ENCODE results near the gene COASY. TPM values are rescaled to one million over a fixed set of nuclear protein-coding genes. Genes with fewer than 3 reads are reported as not detected.
A peak's percentile ranks its signal among the peaks of the same experiment; 100 is the strongest.

Gene COASY
- total RNA-seq, 3 donors from 2014 or later: 74.5 to 98.7 (median 87.8) TPM

DNA sequence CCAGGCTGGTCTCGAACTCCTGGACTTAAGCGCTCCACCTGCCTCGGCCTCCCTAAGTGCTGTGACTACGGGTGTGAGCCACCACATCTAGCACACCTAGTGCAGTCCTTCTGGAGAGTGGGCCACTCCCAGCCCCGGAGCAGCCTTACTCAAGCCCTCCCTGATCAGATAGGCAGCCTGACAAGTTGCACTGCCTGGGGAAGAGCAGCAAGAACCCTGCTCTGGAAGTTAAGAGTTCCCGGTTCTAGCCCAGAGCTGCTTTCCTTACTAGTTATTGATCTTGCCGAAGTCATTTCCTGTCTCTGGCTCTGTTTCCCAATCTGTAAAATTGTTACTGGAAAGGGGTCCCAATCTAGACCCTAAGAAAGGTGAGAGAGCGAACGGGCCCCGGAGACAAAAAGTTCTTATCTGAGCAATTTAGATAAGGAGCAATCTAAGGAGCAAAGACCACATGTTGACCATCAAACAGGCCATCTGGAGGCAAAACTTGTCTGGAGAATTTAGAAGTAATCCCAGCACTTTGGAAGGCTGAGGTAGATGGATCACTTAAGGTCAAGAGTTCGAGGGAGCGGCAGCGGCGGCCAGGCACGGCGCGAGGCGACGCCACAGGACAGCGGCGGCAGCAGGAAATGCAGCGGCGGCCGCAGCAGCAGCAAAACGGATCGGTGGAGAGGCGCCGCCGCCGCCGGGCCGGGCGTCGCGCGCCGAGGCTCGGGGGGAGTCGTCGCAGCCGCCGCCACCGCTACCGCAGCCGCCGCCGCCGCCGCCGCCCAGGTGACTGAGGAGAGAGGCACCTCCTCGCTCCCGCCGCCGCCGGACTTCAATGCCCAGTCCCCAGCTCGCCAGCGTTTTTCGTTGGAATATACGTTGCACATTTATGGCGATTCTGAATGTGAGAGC, 30.2 kb upstream of the COASY start:
- TF ChIP-seq, protein P1, sequence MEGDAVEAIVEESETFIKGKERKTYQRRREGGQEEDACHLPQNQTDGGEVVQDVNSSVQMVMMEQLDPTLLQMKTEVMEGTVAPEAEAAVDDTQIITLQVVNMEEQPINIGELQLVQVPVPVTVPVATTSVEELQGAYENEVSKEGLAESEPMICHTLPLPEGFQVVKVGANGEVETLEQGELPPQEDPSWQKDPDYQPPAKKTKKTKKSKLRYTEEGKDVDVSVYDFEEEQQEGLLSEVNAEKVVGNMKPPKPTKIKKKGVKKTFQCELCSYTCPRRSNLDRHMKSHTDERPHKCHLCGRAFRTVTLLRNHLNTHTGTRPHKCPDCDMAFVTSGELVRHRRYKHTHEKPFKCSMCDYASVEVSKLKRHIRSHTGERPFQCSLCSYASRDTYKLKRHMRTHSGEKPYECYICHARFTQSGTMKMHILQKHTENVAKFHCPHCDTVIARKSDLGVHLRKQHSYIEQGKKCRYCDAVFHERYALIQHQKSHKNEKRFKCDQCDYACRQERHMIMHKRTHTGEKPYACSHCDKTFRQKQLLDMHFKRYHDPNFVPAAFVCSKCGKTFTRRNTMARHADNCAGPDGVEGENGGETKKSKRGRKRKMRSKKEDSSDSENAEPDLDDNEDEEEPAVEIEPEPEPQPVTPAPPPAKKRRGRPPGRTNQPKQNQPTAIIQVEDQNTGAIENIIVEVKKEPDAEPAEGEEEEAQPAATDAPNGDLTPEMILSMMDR (IDR thresholded peaks at IDR 0.05): peak; percentile 31
- DNase-seq: peak; percentile 76 to 84 (median 83)
- H3K36me3 ChIP-seq (ENCODE audit: low read depth): no peaks in the 10 kb centered on the region
- H3K9me3 ChIP-seq: no peaks in the 10 kb centered on the region
- H3K4me3 ChIP-seq: no peak overlapping the region
- intact Hi-C loops (cut with DNase I, micrococcal nuclease): no loop called here
- ATAC-seq: peak; percentile 59
- peaks cover 21% of the 10 kb centered on the region for H3K4me1 ChIP-seq (ENCODE audit: low read depth)

DNA sequence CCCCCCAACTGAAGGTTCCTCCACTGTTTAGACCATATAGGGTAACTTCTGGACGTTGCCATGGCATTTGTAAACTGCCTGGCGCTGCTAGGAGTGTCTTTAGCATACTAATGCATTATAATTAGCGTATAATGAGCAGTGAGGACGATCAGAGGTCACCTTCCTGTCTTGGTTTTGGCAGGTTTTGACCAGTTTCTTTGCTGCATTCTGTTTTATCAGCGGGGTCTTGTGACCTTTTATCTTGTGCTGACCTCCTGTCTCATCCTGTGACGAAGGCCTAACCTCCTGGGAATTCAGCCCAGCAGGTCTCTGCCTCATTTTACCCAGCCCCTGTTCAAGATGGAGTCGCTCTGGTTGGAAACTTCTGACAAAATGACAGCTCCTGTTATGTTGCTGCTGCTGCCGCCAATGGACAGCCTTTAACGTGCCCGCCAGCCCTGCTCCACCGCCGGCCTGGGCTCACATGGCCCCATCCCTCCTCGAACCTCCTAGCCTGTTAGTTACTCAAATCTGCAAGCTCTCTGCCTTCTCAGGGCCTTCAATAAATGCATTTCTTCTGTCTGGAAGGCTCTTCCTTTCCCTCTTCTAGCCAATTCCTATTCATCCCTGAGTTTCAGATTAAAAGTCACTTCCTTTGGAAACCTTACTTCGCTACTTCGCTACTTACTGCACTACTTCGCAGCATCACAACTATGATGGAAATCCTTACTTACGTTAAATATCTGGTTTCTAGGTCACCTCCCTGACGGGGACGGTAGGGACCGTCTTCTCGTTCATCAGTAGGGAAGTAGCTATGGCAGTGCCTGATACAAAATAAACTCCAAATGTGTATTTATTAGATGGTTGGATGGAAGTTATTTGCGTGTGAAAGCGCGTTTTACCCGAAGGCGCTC, 26.5 kb upstream of the COASY start:
- peak; percentile 0 for ATAC-seq
- peak overlapping the region; percentile 72 for H3K4me3 ChIP-seq
- TF ChIP-seq, protein P1 (IDR thresholded peaks at IDR 0.05): no peak
- H3K4me1 ChIP-seq (ENCODE audit: low read depth): peaks cover 23% of the 10 kb centered on the region
- intact Hi-C loops (cut with DNase I, micrococcal nuclease): no loop called here
- no peaks in the 10 kb centered on the region for H3K9me3 ChIP-seq
- H3K36me3 ChIP-seq (ENCODE audit: low read depth): no peaks in the 10 kb centered on the region
- DNase-seq: peak in 1 of 3 donors; percentile 56

DNA sequence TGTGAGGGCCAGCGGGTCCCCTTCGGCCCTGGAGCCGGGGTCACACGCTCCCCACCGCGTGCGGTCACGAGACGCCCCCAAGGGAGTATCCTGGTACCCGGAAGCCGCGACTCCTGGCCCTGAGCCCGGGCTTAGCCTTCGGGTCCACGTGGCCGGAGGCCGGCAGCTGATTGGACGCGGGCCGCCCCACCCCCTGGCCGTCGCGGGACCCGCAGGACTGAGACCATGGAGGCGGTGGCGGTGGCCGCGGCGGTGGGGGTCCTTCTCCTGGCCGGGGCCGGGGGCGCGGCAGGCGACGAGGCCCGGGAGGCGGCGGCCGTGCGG, 25.9 kb upstream of the COASY start, which contains the start of gene NAGLU:
NAGLU (plus strand) TSS at position 194 of the 324 bp plus-strand sequence; CDS start at position 226, 32 bp downstream.
- H3K4me1 ChIP-seq (ENCODE audit: low read depth): peaks cover 21% of the 10 kb centered on the region
- peak within 1 kb of the TSS; percentile 72 for H3K4me3 ChIP-seq
- no peaks in the 10 kb centered on the region for H3K9me3 ChIP-seq
- TF ChIP-seq, protein P1 (IDR thresholded peaks at IDR 0.05): no peak
- DNase-seq (peak; percentile 98 to 99 (median 98)), ATAC-seq (peak; percentile 87)
- intact Hi-C loops (cut with DNase I, micrococcal nuclease): no loop called here
- no peaks in the 10 kb centered on the region for H3K36me3 ChIP-seq (ENCODE audit: low read depth)

DNA sequence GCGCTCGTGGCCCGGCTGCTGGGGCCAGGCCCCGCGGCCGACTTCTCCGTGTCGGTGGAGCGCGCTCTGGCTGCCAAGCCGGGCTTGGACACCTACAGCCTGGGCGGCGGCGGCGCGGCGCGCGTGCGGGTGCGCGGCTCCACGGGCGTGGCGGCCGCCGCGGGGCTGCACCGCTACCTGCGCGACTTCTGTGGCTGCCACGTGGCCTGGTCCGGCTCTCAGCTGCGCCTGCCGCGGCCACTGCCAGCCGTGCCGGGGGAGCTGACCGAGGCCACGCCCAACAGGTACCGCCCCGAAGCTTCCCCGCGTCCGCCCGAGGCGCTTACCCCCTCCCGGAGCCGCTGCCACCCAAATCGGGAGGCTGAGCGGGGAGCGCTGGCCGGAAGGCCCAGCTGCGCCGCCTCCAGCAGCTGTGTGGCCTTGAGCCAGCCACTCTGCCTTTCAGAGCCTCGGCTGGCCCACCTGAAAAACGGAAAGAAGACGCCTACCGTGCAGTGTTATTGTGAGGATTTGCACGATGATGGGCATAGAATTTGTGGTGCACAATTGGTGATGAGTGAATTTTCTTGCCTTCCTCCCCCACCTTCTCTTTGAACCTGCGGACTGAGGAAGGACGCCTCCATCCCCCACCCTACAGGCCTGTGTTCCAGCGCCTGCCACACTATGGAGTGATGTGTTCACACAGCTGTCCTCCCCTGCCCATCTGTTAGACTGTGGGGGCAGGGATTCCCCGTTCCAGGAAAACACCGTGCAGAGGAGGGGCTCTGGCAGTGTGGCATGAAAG, 25.4 kb upstream of the COASY start:
- H3K4me1 ChIP-seq (ENCODE audit: low read depth): peaks cover 22% of the 10 kb centered on the region
- ATAC-seq: peak; percentile 70
- intact Hi-C loops (cut with DNase I, micrococcal nuclease): no loop called here
- H3K4me3 ChIP-seq: peak overlapping the region; percentile 72
- TF ChIP-seq, protein P1 (IDR thresholded peaks at IDR 0.05): no peak
- DNase-seq: peak; percentile 84 to 93 (median 91)
- H3K36me3 ChIP-seq (ENCODE audit: low read depth): no peaks in the 10 kb centered on the region
- no peaks in the 10 kb centered on the region for H3K9me3 ChIP-seq

Measured in mucosa of descending colon (tissue), 3 donors.